22Rv1 (cell line): ENCODE results near the gene COX7A2.

Source experiments
- H3K27ac ChIP-seq: fragments of 450-650 bp; 2 replicates; pipeline ENCODE4 v1.5.1; 2017
- CTCF ChIP-seq: fragments of 450-650 bp; IDR thresholded peaks from 2 replicates; pipeline ENCODE4 v1.5.1; 2017; ENCODE audit warnings: mild to moderate bottlenecking
- ZFX ChIP-seq: fragments of 450-650 bp; IDR thresholded peaks from 2 replicates; pipeline ENCODE4 v1.6.1; 2017; ENCODE audit warnings: antibody characterized with exemption, borderline replicate concordance

Gene COX7A2

GRCh38 chr6:75280131-75280855 is 36.7 kb upstream of the COX7A2 start:
- TF ChIP-seq CTCF (no peak), ZFX (no peak)
- no peak overlapping the region for H3K27ac ChIP-seq

GRCh38 chr6:75279418-75279817 is 35.8 kb upstream of the COX7A2 start:
- H3K27ac ChIP-seq, result no peak overlapping the region
- no peak for TF ChIP-seq ZFX
- TF ChIP-seq CTCF, result no peak

GRCh38 chr6:75278474-75279077 is 35.0 kb upstream of the COX7A2 start:
- H3K27ac ChIP-seq, result no peak overlapping the region

DNA sequence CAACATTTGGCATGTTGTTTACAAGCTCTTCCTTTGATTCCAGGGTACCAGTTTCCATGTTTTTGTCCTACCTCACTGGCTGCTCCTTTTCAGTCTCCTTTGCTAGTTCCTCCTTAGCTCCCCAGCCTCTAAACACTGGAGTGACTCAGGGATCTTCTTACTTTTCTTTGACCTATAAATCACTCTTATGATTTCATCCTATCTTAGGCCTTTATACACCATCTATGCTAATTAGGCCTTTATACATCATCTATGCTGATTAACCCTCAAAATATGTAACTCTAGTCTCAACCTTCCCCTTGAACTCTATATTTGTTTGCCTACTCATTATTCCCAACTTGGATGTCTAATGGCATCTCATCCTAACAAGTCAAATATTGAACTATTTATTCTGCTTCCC is 31.5 kb upstream of the COX7A2 start:
- TF ChIP-seq ZFX (no peak), CTCF (no peak)
- H3K27ac ChIP-seq, result no peak overlapping the region

More at GRCh38 chr6:75278474-75279077, 35.0 kb upstream of the COX7A2 start:
- TF ChIP-seq ZFX (no peak), CTCF (no peak)

GRCh38 chr6:75273009-75273408 is 29.4 kb upstream of the COX7A2 start:
- peak overlapping the region; percentile 64 for H3K27ac ChIP-seq
- TF ChIP-seq CTCF, result no peak
- no peak for TF ChIP-seq ZFX

DNA sequence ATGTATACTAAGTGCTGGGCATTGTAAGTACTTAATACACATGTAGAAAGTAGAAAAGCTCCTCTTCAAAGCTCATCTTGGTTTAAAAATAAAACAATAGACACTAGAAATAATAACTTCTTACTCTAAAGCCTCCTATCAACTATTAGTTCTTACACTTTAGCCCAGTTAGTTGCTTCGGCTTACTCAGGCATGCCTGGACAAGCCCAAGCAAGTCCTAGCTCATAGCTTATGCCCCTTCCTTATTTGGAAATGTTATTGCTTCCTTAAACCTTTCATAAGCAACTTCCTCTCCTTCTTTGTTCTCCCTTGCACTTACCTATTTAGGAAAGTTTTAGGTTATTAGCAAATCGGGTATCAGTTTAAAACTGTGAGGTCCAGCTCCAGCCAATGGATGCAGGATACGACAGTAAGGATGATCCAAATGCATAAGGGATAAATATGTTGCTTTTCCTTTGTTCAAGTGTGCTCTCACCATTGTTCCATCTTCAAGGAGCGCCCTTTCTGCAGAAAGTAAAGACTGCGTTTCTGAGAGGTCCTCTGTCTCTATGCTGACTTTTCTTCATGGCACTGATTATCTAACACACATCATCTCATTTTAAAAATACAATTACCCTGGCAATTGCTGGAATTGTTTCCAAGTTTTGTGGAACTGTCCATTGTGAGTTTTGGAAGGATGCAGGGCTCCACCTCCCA is 28.7 kb upstream of the COX7A2 start:
- H3K27ac ChIP-seq, result peak overlapping the region; percentile 64
- TF ChIP-seq ZFX, result no peak
- no peak for TF ChIP-seq CTCF

GRCh38 chr6:75268988-75269354 is 25.4 kb upstream of the COX7A2 start:
- TF ChIP-seq ZFX, result no peak
- TF ChIP-seq CTCF, result no peak
- H3K27ac ChIP-seq, result no peak overlapping the region
